A673 (cell line): Measurements from ENCODE around the gene HSPB7.

Experiments
- EZH2 ChIP-seq: fragments of 200-600 bp; sonication (generic); IDR thresholded peaks from 2 replicates; pipeline ENCODE4 v1.6.1; 2017; ENCODE audit warnings: borderline replicate concordance, low read depth, mild to moderate bottlenecking, mixed read lengths, antibody characterized with exemption, low read length; ENCODE audit not compliant: poor library complexity, severe bottlenecking
- TF ChIP-seq, protein P1 (sequence below): fragments of 300-800, 200-600 bp; sonication (generic); conservative IDR thresholded peaks from 2 replicates; pipeline ENCODE4 v1.5.1; 2017; ENCODE audit warnings: low read depth, mild to moderate bottlenecking, antibody characterized with exemption, low read length, moderate library complexity, mixed read lengths

DNA sequence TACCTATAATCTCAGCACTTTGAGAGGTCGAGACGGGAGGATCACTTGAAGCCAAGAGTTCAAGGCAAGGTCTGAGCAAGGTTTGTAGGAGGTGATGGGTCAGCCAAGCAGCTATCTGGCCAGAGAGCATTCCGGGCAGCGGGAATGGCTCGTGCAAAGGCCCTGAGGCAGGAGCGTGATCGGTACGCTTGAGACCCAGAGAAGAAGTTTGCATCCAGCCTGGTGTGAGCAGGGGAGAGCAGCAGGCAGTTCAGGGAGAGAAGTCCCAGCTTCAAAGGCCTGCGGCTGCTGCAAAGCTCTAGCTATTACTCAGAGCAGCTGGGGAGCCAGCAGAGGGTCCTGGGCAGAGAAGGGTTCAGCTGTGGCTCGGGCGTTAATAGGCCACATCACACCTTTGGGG is 18.9 kb downstream of the HSPB7 start:
- TF ChIP-seq, protein P1, sequence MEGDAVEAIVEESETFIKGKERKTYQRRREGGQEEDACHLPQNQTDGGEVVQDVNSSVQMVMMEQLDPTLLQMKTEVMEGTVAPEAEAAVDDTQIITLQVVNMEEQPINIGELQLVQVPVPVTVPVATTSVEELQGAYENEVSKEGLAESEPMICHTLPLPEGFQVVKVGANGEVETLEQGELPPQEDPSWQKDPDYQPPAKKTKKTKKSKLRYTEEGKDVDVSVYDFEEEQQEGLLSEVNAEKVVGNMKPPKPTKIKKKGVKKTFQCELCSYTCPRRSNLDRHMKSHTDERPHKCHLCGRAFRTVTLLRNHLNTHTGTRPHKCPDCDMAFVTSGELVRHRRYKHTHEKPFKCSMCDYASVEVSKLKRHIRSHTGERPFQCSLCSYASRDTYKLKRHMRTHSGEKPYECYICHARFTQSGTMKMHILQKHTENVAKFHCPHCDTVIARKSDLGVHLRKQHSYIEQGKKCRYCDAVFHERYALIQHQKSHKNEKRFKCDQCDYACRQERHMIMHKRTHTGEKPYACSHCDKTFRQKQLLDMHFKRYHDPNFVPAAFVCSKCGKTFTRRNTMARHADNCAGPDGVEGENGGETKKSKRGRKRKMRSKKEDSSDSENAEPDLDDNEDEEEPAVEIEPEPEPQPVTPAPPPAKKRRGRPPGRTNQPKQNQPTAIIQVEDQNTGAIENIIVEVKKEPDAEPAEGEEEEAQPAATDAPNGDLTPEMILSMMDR = no peak
- no peak for TF ChIP-seq EZH2
